Osteoblast (primary cell): ENCODE measurements around the gene ALG6. TPM values are rescaled to one million over a fixed set of nuclear protein-coding genes. Genes with fewer than 3 reads are reported as not detected.

Experiments
- DNase-seq: peaks from one replicate; pipeline ENCODE4 v3.0.0; 2011; ENCODE audit warnings: low spot score, mixed read lengths; ENCODE audit not compliant: insufficient read length; ENCODE audit errors: missing footprints
- H2AFZ ChIP-seq: 2 replicates; pipeline ENCODE4 v1.6.0; 2011; ENCODE audit warnings: mild to moderate bottlenecking, low read length
- H3K27ac ChIP-seq: 2 replicates; pipeline ENCODE4 v1.5.1; 2011; ENCODE audit warnings: mild to moderate bottlenecking, low read depth, low read length, moderate library complexity
- H3K27me3 ChIP-seq: 2 replicates; pipeline ENCODE4 v1.6.0; 2012; ENCODE audit warnings: mild to moderate bottlenecking, control low read depth, inconsistent platforms, low read length, moderate library complexity; ENCODE audit not compliant: insufficient read depth
- H3K36me3 ChIP-seq: 2 replicates; pipeline ENCODE4 v1.5.1; 2011; ENCODE audit warnings: mild to moderate bottlenecking, low read length, control low read depth, moderate library complexity; ENCODE audit not compliant: insufficient read depth
- H3K4me1 ChIP-seq: 2 replicates; pipeline ENCODE4 v1.5.1; 2011; ENCODE audit warnings: mild to moderate bottlenecking, low read length, control low read depth, moderate library complexity; ENCODE audit not compliant: insufficient read depth
- H3K4me2 ChIP-seq: 2 replicates; pipeline ENCODE4 v1.6.0; 2011; ENCODE audit warnings: mild to moderate bottlenecking, low read length; ENCODE audit not compliant: insufficient read depth
- H3K4me3 ChIP-seq: fragments of 200-600 bp; sonication (generic); 3 replicates; pipeline ENCODE4 v1.5.1; 2012; ENCODE audit warnings: mild to moderate bottlenecking, low read length, inconsistent platforms; ENCODE audit not compliant: insufficient read depth
- H3K79me2 ChIP-seq: 2 replicates; pipeline ENCODE4 v1.6.0; 2012; ENCODE audit warnings: mild to moderate bottlenecking, low read length, control low read depth, inconsistent platforms; ENCODE audit not compliant: insufficient read depth
- H3K9me3 ChIP-seq: 2 replicates; pipeline ENCODE4 v1.5.1; 2011; ENCODE audit warnings: low read depth, low read length, control low read depth
- H4K20me1 ChIP-seq: 2 replicates; pipeline ENCODE4 v1.6.0; 2012; ENCODE audit warnings: mild to moderate bottlenecking, low read length, control low read depth; ENCODE audit not compliant: insufficient read depth
- total RNA-seq: library from RNA; depleted of rRNA; stranded (reverse); fragments of >200 nt; gene quantifications from 2 replicates; pipeline ENCODE4 v1.2.3, GENCODE V29; 2012
- TF ChIP-seq, protein P1 (sequence below): IDR thresholded peaks from 2 replicates; pipeline ENCODE4 v1.5.1; 2011; ENCODE audit warnings: mild to moderate bottlenecking, low read depth, low read length, moderate library complexity; ENCODE audit errors: extremely low read depth

The ALG6 gene
- total RNA-seq, 1 donor: 8.3 TPM

DNA sequence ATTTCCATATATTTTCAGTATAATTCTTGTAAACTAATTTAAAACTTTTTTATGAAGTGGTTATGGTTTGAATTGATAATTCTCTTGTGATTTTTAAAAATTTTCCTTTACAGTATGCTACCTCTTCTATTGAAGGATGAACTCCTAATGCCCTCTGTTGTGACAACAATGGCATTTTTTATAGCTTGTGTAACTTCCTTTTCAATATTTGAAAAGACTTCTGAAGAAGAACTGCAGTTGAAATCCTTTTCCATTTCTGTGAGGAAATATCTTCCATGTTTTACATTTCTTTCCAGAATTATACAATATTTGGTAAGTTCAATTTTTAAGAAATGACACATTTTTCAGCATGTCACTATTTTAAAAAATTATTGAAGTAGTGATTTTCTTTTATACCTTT lies 61.4 kb downstream of the ALG6 start:
- H3K4me1 ChIP-seq: no peaks in the 10 kb centered on the region
- DNase-seq: no peak
- H4K20me1 ChIP-seq: no peaks in the 10 kb centered on the region
- H3K79me2 ChIP-seq: no peaks in the 10 kb centered on the region
- H3K4me2 ChIP-seq: no peak overlapping the region
- no peak overlapping the region for H3K27ac ChIP-seq
- no peaks in the 10 kb centered on the region for H3K9me3 ChIP-seq
- H3K36me3 ChIP-seq: peaks cover 3% of the 10 kb centered on the region
- no peak overlapping the region for H3K4me3 ChIP-seq
- no peak overlapping the region for H2AFZ ChIP-seq
- H3K27me3 ChIP-seq: no peaks in the 10 kb centered on the region
- TF ChIP-seq, protein P1, sequence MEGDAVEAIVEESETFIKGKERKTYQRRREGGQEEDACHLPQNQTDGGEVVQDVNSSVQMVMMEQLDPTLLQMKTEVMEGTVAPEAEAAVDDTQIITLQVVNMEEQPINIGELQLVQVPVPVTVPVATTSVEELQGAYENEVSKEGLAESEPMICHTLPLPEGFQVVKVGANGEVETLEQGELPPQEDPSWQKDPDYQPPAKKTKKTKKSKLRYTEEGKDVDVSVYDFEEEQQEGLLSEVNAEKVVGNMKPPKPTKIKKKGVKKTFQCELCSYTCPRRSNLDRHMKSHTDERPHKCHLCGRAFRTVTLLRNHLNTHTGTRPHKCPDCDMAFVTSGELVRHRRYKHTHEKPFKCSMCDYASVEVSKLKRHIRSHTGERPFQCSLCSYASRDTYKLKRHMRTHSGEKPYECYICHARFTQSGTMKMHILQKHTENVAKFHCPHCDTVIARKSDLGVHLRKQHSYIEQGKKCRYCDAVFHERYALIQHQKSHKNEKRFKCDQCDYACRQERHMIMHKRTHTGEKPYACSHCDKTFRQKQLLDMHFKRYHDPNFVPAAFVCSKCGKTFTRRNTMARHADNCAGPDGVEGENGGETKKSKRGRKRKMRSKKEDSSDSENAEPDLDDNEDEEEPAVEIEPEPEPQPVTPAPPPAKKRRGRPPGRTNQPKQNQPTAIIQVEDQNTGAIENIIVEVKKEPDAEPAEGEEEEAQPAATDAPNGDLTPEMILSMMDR: no peak

DNA sequence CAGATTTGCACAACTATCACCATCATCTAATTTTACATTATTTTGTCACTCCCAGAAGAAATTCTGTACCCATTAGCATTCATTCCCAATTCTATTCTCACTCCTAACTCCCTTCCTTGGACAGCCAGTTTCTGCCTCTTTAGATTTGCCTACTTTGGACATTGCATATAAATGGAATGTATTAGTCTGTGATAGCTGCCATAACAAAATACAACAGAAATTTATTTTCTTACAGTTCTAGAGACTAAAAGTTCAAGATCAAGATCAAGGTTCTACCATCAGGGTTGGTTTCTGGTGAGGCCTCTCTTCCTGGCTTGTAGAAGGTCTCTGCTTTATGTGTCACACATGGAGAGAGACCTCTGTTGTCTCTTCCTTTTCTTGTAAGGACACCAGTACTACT lies 61.9 kb downstream of the ALG6 start:
- no peak for DNase-seq
- TF ChIP-seq, protein P1: no peak
- Histone ChIP-seq H2AFZ (no peak overlapping the region), H4K20me1 (no peaks in the 10 kb centered on the region), H3K9me3 (no peaks in the 10 kb centered on the region), H3K4me1 (no peaks in the 10 kb centered on the region), H3K27me3 (no peaks in the 10 kb centered on the region), H3K4me3 (no peak overlapping the region), H3K27ac (no peak overlapping the region), H3K79me2 (no peaks in the 10 kb centered on the region), H3K4me2 (no peak overlapping the region), H3K36me3 (peaks cover 3% of the 10 kb centered on the region)

DNA sequence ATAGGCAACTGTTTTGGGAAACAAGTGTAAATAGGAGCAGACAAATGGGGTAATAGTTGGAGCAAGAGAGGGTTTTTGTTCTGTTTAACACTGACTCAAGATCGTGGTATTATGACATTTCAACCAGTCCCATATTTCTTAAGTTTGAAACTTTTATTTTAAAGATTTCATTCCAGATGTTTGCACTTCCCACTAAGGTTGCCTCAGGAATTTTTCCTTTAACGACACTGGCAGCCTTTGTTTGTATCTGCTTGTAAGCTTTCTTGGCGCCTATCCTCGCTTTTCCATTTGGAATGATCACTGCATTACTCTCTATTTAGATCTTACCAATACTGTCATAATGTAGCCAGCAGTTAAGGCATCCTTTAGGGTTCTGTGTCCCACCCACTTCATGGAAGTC lies 67.7 kb downstream of the ALG6 start:
- Histone ChIP-seq H3K9me3 (no peaks in the 10 kb centered on the region), H3K4me3 (no peak overlapping the region), H2AFZ (no peak overlapping the region), H3K4me2 (no peak overlapping the region), H3K4me1 (no peaks in the 10 kb centered on the region), H3K27me3 (no peaks in the 10 kb centered on the region), H3K27ac (no peak overlapping the region), H3K79me2 (no peaks in the 10 kb centered on the region), H3K36me3 (no peaks in the 10 kb centered on the region), H4K20me1 (no peaks in the 10 kb centered on the region)
- TF ChIP-seq, protein P1: no peak
- DNase-seq: no peak

DNA sequence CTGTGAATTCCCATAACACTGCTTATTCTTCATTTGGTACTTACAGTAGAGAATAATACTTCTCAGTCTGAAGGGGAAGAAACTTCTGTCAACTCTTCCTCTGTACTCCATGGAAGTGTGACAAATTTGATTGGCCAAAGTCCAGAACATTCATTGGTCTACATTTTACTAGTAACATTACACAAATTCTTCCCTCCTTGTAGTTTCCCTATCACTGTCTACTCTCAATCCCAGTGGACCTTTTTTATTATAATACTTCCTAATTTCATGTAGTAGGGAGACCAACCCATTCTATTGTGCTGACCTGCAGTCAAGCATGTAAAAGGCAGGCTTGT lies 74.7 kb downstream of the ALG6 start:
- TF ChIP-seq, protein P1: no peak
- Histone ChIP-seq H3K4me3 (no peak overlapping the region), H3K4me1 (peaks cover 3% of the 10 kb centered on the region), H4K20me1 (no peaks in the 10 kb centered on the region), H3K27ac (no peak overlapping the region), H3K79me2 (no peaks in the 10 kb centered on the region), H3K27me3 (no peaks in the 10 kb centered on the region), H3K4me2 (no peak overlapping the region), H3K9me3 (no peaks in the 10 kb centered on the region), H3K36me3 (no peaks in the 10 kb centered on the region), H2AFZ (no peak overlapping the region)
- no peak for DNase-seq
